DND-41 (cell line): ENCODE results near the gene ANKRD39.

ENCODE experiments used
- CTCF ChIP-seq: IDR thresholded peaks from 2 replicates; pipeline ENCODE4 v1.5.1; 2012; ENCODE audit warnings: borderline replicate concordance, low read length, moderate library complexity, mild to moderate bottlenecking; ENCODE audit not compliant: poor library complexity, severe bottlenecking; ENCODE audit errors: extremely low read depth
- EZH2 ChIP-seq: IDR thresholded peaks from 3 replicates; pipeline ENCODE4 v1.6.1; 2012; ENCODE audit warnings: borderline replicate concordance, low read depth, mild to moderate bottlenecking, moderate library complexity, low read length, inconsistent platforms; ENCODE audit not compliant: severe bottlenecking

GRCh38 chr2:96860065-96861029 is 2.5 kb upstream of the ANKRD39 start:
- TF ChIP-seq CTCF (no peak), EZH2 (no peak)
